ENCODE data around the gene CXXC5.

DNA sequence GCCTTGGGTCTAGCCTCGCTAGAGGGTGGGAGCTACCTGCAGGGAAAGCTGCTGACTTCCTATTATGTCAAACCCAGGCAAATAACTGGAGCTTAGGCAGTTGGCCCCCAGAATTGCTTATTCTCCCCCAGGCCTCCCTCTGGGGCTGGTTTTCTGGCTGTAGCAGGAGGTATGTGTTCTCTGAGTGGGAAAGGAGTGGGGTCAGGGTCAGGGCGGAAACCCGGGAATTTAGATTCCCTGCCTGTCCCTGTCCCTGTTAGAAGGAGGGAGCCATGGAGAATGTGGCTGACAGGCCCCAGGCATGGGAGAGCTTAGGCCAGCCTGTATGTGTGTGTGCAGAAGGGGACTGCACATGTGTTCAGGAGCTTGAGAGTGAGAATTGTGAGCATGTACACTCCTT, 13.6 kb upstream of the CXXC5 start:
- TF ChIP-seq CTCF (conservative IDR thresholded peaks at IDR 0.05 in 1 of 2, IDR thresholded peaks at IDR 0.05 in 1 of 2; ENCODE audit: extremely low read depth in 1 of 2, insufficient read depth in 1 of 2, low read depth in 1 of 2, low read length in 2 of 2) (no peak), EZH2 (IDR thresholded peaks at IDR 0.05; ENCODE audit: borderline replicate concordance, low read length) (no peak)
